Mesothelial cell of epicardium (in vitro differentiated cells): Measurements from ENCODE around the gene TIMM50. TPM values are rescaled to one million over a fixed set of nuclear protein-coding genes. Genes with fewer than 3 reads are reported as not detected.

Experiments used
- DNase-seq, 2 experiments: peaks; one replicate each; pipeline ENCODE4 v3.0.0; 2021; ENCODE audit warnings: low spot score in 2 of 2; ENCODE audit not compliant: unreplicated experiment in 2 of 2
- H3K27ac Mint-ChIP-seq: 2 replicates; pipeline ENCODE4 v1.8.0; 2021; ENCODE audit warnings: mixed read lengths
- H3K27me3 Mint-ChIP-seq: 2 replicates; pipeline ENCODE4 v1.8.0; 2021; ENCODE audit warnings: low read depth, mixed read lengths
- H3K36me3 Mint-ChIP-seq: 2 replicates; pipeline ENCODE4 v1.8.0; 2021; ENCODE audit warnings: mixed read lengths
- H3K4me1 Mint-ChIP-seq: 2 replicates; pipeline ENCODE4 v1.8.0; 2021; ENCODE audit warnings: mixed read lengths
- H3K4me3 Mint-ChIP-seq: 2 replicates; pipeline ENCODE4 v1.8.0; 2021; ENCODE audit warnings: mild to moderate bottlenecking, moderate library complexity, mixed read lengths
- H3K9me3 Mint-ChIP-seq: 2 replicates; pipeline ENCODE4 v1.8.0; 2021; ENCODE audit warnings: mixed read lengths
- CTCF ChIP-seq: fragments of 200-600 bp; sonication (generic); IDR thresholded peaks from one replicate; pipeline ENCODE4 v1.5.0; 2021; ENCODE audit warnings: antibody characterized with exemption; ENCODE audit not compliant: unreplicated experiment
- total RNA-seq: library from RNA; stranded (reverse); gene quantifications from 3 replicates; pipeline ENCODE4 v1.2.1, GENCODE V29; 2021

Gene TIMM50
- total RNA-seq, 1 donor from 2014 or later = 70.7 TPM

DNA sequence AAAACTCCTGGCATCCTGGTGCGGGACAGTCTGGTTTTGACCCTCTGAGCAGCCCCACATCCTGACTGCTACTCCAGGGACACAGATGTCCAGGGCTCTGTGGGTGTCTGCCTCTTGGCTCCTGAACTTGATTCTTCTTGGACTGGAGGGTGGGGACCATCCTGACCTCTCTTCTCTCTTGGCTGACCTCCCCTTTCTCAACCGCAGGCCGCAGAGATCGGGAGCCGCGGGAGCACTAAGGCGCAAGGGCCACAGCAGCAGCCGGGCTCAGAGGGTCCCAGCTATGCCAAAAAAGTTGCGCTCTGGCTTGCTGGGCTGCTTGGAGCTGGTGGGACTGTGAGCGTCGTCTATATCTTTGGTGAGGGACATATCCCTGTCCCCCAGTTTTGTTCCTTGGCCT lies 1.0 kb downstream of the TIMM50 start:
- peaks cover 15% of the 10 kb centered on the region for H3K36me3 Mint-ChIP-seq
- DNase-seq = no peak
- H3K9me3 Mint-ChIP-seq = no peaks in the 10 kb centered on the region
- H3K27me3 Mint-ChIP-seq = no peaks in the 10 kb centered on the region
- H3K4me3 Mint-ChIP-seq = peak overlapping the region; percentile 85
- no peak for TF ChIP-seq CTCF
- H3K27ac Mint-ChIP-seq = peak overlapping the region; percentile 98
- H3K4me1 Mint-ChIP-seq = peaks cover 22% of the 10 kb centered on the region

DNA sequence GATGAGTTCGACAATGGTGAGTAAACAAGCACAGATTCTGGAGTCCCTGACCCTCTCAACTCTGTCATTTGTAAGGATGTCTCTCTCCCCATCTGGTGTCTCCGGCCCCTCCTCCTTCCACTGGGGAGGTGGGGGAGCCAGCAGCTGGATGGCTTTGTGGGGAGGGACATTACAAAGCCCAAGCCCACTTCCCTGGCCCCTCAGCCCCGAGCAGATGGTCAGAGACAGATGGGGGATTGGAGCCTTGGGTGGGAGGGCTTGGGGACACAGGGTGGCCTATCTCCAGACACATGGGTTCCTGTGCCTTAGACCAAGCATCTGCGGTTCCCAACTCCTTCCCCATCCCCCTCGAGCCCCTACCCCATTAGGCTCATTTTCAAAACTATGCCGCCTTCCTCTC lies 2.5 kb downstream of the TIMM50 start:
- peak overlapping the region; percentile 28 for H3K4me3 Mint-ChIP-seq
- no peaks in the 10 kb centered on the region for H3K9me3 Mint-ChIP-seq
- peaks cover 22% of the 10 kb centered on the region for H3K4me1 Mint-ChIP-seq
- no peak for DNase-seq
- no peak for TF ChIP-seq CTCF
- peaks cover 21% of the 10 kb centered on the region for H3K36me3 Mint-ChIP-seq
- H3K27ac Mint-ChIP-seq = no peak overlapping the region
- H3K27me3 Mint-ChIP-seq = no peaks in the 10 kb centered on the region

GRCh38 chr19:39489756-39490155 lies 9.1 kb downstream of the TIMM50 start:
- peaks cover 26% of the 10 kb centered on the region for H3K36me3 Mint-ChIP-seq
- no peaks in the 10 kb centered on the region for H3K4me1 Mint-ChIP-seq
- H3K27ac Mint-ChIP-seq = no peak overlapping the region
- H3K9me3 Mint-ChIP-seq = no peaks in the 10 kb centered on the region
- no peaks in the 10 kb centered on the region for H3K27me3 Mint-ChIP-seq
- no peak for TF ChIP-seq CTCF
- no peak for DNase-seq
- H3K4me3 Mint-ChIP-seq = no peak overlapping the region

DNA sequence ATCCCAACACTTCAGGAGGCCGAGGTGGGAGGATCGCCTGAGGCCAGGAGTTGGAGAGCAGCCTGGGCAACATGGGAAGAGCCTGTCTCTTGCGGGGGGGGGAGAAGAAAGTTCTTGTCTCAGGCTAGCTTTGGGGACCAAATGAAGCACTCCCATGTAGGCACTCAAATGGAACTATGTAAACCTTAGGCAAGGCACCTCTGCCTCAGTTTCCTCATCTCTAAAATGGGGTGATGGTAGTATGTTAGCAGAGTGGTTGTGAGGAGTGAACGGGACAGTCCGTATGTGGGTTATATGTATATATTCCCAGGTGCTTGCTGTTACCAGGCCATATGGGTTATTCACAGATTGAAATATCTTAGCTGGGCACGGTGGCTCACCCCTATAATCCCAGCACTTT lies 11.6 kb downstream of the TIMM50 start:
- Mint-ChIP-seq H3K27ac (no peak overlapping the region), H3K4me1 (no peaks in the 10 kb centered on the region), H3K4me3 (no peak overlapping the region), H3K9me3 (no peaks in the 10 kb centered on the region), H3K36me3 (peaks cover 19% of the 10 kb centered on the region), H3K27me3 (peaks cover 19% of the 10 kb centered on the region)
- no peak for DNase-seq
- TF ChIP-seq CTCF = no peak

- Mint-ChIP-seq H3K9me3 (no peaks in the 10 kb centered on the region), H3K4me1 (no peaks in the 10 kb centered on the region), H3K4me3 (no peak overlapping the region), H3K27me3 (peaks cover 24% of the 10 kb centered on the region), H3K27ac (no peak overlapping the region), H3K36me3 (peaks cover 19% of the 10 kb centered on the region)
- TF ChIP-seq CTCF = no peak
- DNase-seq = no peak
Observed at GRCh38 chr19:39492788-39493187, 12.2 kb downstream of the TIMM50 start.

DNA sequence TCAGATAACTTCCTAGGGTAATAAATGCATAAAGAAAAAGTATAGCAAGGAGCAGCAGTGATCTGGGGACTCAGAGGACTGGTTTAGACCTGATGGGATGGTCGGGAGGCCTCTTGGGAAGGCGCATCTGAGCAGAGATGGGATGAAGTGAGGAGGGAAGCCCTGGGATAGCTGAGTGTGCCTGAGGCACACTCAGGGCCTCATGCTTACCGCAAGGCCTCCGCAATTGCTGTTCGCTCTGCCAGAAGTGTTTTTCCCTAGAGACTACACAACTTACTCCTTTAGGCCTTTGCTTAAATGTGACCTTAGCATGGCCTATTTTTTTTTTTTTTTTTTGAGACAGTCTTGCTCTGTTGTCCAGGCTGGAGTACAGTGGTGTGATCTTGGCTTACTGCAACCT lies 14.0 kb downstream of the TIMM50 start:
- DNase-seq = no peak
- peaks cover 42% of the 10 kb centered on the region for H3K27me3 Mint-ChIP-seq
- H3K36me3 Mint-ChIP-seq = peaks cover 8% of the 10 kb centered on the region
- no peak overlapping the region for H3K27ac Mint-ChIP-seq
- H3K4me3 Mint-ChIP-seq = no peak overlapping the region
- H3K9me3 Mint-ChIP-seq = no peaks in the 10 kb centered on the region
- H3K4me1 Mint-ChIP-seq = peaks cover 12% of the 10 kb centered on the region
- no peak for TF ChIP-seq CTCF
